Muscle of leg (tissue), 11 donors: ENCODE measurements around the gene KIF5A. TPM values are rescaled to one million over a fixed set of nuclear protein-coding genes. Genes with fewer than 3 reads are reported as not detected.
A peak's percentile ranks its signal among the peaks of the same experiment; 100 is the strongest.

Experiments
- DNase-seq: peaks from one replicate; pipeline ENCODE4 v3.0.0; 2013
- H3K27ac ChIP-seq: one replicate; pipeline ENCODE4 v1.5.1; 2013; ENCODE audit warnings: mild to moderate bottlenecking, low read length, control low read depth
- H3K27me3 ChIP-seq: one replicate; pipeline ENCODE4 v1.6.1; 2013; ENCODE audit warnings: low read length; ENCODE audit not compliant: control insufficient read depth, insufficient read depth
- H3K36me3 ChIP-seq: one replicate; pipeline ENCODE4 v1.6.1; 2013; ENCODE audit warnings: low read length; ENCODE audit not compliant: control insufficient read depth, insufficient read depth
- H3K4me1 ChIP-seq: one replicate; pipeline ENCODE4 v1.6.1; 2013; ENCODE audit warnings: low read length; ENCODE audit not compliant: control insufficient read depth, insufficient read depth
- H3K4me3 ChIP-seq: one replicate; pipeline ENCODE4 v1.5.1; 2013; ENCODE audit warnings: low read length, control low read depth
- H3K9me3 ChIP-seq: replicated peaks from 2 replicates; pipeline ENCODE4 v1.6.1; 2013; ENCODE audit warnings: low read depth, low read length; ENCODE audit not compliant: control insufficient read depth
- WGBS: methylation state at CpG from one replicate; pipeline ENCODE4 v1.1.5; 2013; ENCODE audit warnings: missing lambda C conversion rate; ENCODE audit not compliant: insufficient coverage; 5-methylcytosine and 5-hydroxymethylcytosine counted together
- polyA plus RNA-seq, 8 donors: library from polyadenylated mRNA; unstranded; fragments of 120-200 nt; gene quantifications; one replicate each; pipeline versions ENCODE4 v1.2.1 to v1.2.3, GENCODE V29; 2013; ENCODE audit warnings: inconsistent platforms in 1 of 8, low replicate concordance in 1 of 8; ENCODE audit not compliant: insufficient read length in 8 of 8, insufficient read depth in 1 of 8
- total RNA-seq: library from RNA; stranded (reverse); fragments of 120-200 nt; gene quantifications from one replicate; pipeline ENCODE4 v1.2.4, GENCODE V29; 2013

The KIF5A gene
- total and polyA plus RNA-seq, 9 donors: 0.04 to 0.85 (median 0.11) TPM; not detected in 1

DNA sequence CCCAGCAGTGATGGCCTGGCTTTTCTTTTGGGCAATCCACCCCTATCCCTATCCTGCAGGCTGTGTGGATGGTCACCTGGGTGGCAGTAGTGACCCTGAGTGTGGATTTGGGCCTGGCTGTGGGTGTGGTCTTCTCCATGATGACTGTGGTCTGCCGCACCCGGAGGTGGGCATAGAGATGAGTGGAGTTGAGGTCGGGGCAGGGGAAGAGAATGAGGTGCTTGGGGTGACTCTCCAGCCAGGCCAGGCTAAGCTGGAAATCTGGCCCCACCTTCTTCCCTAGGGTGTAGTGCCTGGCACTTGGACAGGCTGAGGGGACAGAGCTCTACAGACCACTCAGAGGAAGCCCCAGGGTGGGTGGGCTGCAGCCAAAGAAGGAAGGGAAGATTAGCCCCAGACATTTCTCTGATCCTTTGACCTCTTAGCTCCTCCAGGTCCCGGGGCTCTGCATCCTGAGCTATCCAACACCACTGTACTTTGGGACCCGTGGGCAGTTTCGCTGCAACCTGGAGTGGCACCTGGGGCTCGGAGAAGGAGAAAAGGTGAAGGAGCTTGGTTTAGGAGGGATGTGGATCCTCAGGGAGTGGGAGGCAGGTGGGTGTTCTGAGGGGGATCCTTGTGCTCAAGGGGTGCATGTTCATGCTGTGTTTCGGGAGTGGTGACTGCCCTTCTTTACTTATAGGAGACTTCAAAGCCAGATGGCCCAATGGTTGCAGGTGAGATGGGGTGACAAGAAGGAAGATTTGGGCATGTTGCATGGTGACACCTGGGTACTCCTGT, 74.8 kb downstream of the KIF5A start:
- H3K36me3 ChIP-seq: peaks cover 26% of the 10 kb centered on the region
- no peaks in the 10 kb centered on the region for H3K9me3 ChIP-seq
- DNase-seq: peak; percentile 1
- peaks cover 92% of the 10 kb centered on the region for H3K27me3 ChIP-seq
- H3K4me1 ChIP-seq: peaks cover 37% of the 10 kb centered on the region
- no peak overlapping the region for H3K4me3 ChIP-seq
- 90% methylated on average over 1 of the region's 8 CpGs for WGBS
- no peak overlapping the region for H3K27ac ChIP-seq

GRCh38 chr12:57625261-57626032, 75.6 kb downstream of the KIF5A start:
- 65% methylated on average over 6 of the region's 12 CpGs for WGBS
- peak; percentile 2 for DNase-seq
- Histone ChIP-seq H3K27me3 (peaks cover 92% of the 10 kb centered on the region), H3K9me3 (no peaks in the 10 kb centered on the region), H3K4me1 (peaks cover 36% of the 10 kb centered on the region), H3K36me3 (peaks cover 26% of the 10 kb centered on the region), H3K4me3 (no peak overlapping the region), H3K27ac (no peak overlapping the region)

- WGBS: 19% methylated on average over 11 of the region's 13 CpGs
- Histone ChIP-seq H3K4me1 (peaks cover 28% of the 10 kb centered on the region), H3K27me3 (peaks cover 92% of the 10 kb centered on the region), H3K36me3 (peaks cover 26% of the 10 kb centered on the region), H3K27ac (no peak overlapping the region), H3K9me3 (no peaks in the 10 kb centered on the region), H3K4me3 (no peak overlapping the region)
- DNase-seq: peak; percentile 29
These were observed 76.5 kb downstream of the KIF5A start for GRCh38 chr12:57626111-57626920.

- peaks cover 26% of the 10 kb centered on the region for H3K36me3 ChIP-seq
- WGBS: 40% methylated on average over 3 of the region's 9 CpGs
These were observed 77.1 kb downstream of the KIF5A start for GRCh38 chr12:57626921-57627445.

DNA sequence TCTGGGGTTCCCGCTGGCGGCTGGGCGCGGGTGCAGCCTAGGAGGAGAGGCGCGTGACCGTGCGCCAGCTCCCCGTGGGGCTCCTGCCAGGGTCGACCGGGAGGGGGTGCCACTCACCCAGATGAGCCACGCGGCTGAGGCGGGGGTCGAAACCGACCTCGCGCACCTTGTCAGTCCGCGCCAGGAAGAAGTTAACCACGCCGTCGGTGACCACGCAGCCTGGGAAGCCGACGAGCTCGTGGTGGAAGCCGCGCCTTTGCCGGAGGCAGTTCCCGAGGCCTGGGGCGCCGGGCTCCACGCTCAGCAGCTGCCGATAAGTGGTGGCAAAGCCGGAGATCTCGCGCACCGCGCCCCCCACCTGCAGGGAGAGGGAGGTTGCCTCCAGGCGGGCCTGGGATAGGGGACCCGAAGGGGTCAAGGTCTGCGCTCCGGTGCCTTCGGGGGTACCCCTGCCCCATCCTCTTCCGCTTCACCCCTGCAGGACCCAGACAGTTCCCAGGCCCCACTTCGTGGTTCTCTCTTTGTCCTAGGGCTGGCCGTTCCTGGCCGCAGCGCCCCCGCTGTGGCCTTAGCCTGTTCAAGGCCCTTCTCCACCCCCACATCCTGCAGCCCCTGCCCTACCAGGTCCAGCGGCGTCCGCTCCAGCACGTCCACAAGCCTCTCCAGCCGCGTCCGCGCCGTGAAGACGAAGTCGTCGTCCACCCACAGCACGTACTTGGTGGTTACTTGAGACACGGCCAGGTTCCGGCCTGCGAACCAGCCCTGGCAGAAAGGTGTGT, 77.8 kb downstream of the KIF5A start:
- Histone ChIP-seq H3K27me3 (peaks cover 92% of the 10 kb centered on the region), H3K27ac (no peak overlapping the region), H3K9me3 (no peaks in the 10 kb centered on the region), H3K4me1 (peaks cover 28% of the 10 kb centered on the region), H3K36me3 (peaks cover 21% of the 10 kb centered on the region), H3K4me3 (no peak overlapping the region)
- WGBS: 6% methylated on average over 51 of the region's 67 CpGs
- peak; percentile 10 for DNase-seq

More at GRCh38 chr12:57626921-57627445, 77.1 kb downstream of the KIF5A start:
- H3K9me3 ChIP-seq: no peaks in the 10 kb centered on the region
- DNase-seq: peak; percentile 3
- H3K27me3 ChIP-seq: peaks cover 92% of the 10 kb centered on the region
- peaks cover 24% of the 10 kb centered on the region for H3K4me1 ChIP-seq
- no peak overlapping the region for H3K4me3 ChIP-seq
- H3K27ac ChIP-seq: no peak overlapping the region

GRCh38 chr12:57628280-57629191, 78.7 kb downstream of the KIF5A start:
- H3K27ac ChIP-seq: no peak overlapping the region
- no peak overlapping the region for H3K4me3 ChIP-seq
- H3K27me3 ChIP-seq: peaks cover 94% of the 10 kb centered on the region
- peaks cover 35% of the 10 kb centered on the region for H3K4me1 ChIP-seq
- WGBS: 39% methylated on average over 28 of the region's 29 CpGs
- peak; percentile 1 for DNase-seq
- peaks cover 16% of the 10 kb centered on the region for H3K36me3 ChIP-seq
- H3K9me3 ChIP-seq: no peaks in the 10 kb centered on the region

- peaks cover 84% of the 10 kb centered on the region for H3K27me3 ChIP-seq
- no peaks in the 10 kb centered on the region for H3K9me3 ChIP-seq
- no CpG with 5 or more reads among the region's 5 CpGs for WGBS
- DNase-seq: peak; percentile 1
- H3K27ac ChIP-seq: no peak overlapping the region
- H3K36me3 ChIP-seq: peaks cover 10% of the 10 kb centered on the region
- H3K4me1 ChIP-seq: peaks cover 35% of the 10 kb centered on the region
- H3K4me3 ChIP-seq: no peak overlapping the region
These were observed 80.1 kb downstream of the KIF5A start for GRCh38 chr12:57629897-57630471.

GRCh38 chr12:57630891-57631433, 81.1 kb downstream of the KIF5A start:
- 17% methylated on average over 1 of the region's 6 CpGs for WGBS
- H3K27me3 ChIP-seq: peaks cover 80% of the 10 kb centered on the region

More at GRCh38 chr12:57630891-57631433, 81.1 kb downstream of the KIF5A start:
- H3K4me1 ChIP-seq: peaks cover 35% of the 10 kb centered on the region
- peaks cover 4% of the 10 kb centered on the region for H3K36me3 ChIP-seq
- no peaks in the 10 kb centered on the region for H3K9me3 ChIP-seq
- DNase-seq: peak; percentile 1
- no peak overlapping the region for H3K4me3 ChIP-seq
- H3K27ac ChIP-seq: no peak overlapping the region
